ENCODE measurements around the gene MCTP1.

DNA sequence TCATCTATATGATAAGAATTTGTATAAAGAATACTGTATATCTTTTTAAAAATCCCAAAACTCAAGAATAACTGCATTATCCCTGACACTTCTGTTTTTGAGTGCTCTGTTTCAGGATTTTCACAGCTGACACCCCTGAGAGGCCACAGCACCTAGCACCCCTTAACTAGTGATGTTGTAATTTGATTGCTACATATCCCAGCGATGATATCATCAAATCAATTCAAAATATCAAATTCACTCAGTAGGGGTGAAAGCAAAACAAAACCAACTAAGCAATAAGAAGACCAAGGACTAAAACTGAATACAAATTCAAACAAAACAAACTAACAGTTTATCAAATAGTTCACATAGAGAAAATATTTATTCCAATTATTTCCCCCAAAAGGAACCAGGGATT, 184.3 kb downstream of the MCTP1 start:
- TF ChIP-seq ZBTB37 (CRISPR knock-in tag; IDR thresholded peaks at IDR 0.05): no peak
- no peak for TF ChIP-seq ZNF274 (CRISPR knock-in tag; IDR thresholded peaks at IDR 0.05)
- TF ChIP-seq, protein P1, sequence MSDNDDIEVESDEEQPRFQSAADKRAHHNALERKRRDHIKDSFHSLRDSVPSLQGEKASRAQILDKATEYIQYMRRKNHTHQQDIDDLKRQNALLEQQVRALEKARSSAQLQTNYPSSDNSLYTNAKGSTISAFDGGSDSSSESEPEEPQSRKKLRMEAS (IDR thresholded peaks at IDR 0.05): no peak
- no peak for TF ChIP-seq BRCA1 (CRISPR knock-in tag; IDR thresholded peaks at IDR 0.05)
- no peak for TF ChIP-seq ZBTB8A (CRISPR knock-in tag; IDR thresholded peaks at IDR 0.05; ENCODE audit: borderline replicate concordance, low read depth)
- TF ChIP-seq RXRA (CRISPR knock-in tag; IDR thresholded peaks at IDR 0.05): no peak
- no peak for TF ChIP-seq HIVEP1 (CRISPR knock-in tag; IDR thresholded peaks at IDR 0.05)
- TF ChIP-seq, protein P2, sequence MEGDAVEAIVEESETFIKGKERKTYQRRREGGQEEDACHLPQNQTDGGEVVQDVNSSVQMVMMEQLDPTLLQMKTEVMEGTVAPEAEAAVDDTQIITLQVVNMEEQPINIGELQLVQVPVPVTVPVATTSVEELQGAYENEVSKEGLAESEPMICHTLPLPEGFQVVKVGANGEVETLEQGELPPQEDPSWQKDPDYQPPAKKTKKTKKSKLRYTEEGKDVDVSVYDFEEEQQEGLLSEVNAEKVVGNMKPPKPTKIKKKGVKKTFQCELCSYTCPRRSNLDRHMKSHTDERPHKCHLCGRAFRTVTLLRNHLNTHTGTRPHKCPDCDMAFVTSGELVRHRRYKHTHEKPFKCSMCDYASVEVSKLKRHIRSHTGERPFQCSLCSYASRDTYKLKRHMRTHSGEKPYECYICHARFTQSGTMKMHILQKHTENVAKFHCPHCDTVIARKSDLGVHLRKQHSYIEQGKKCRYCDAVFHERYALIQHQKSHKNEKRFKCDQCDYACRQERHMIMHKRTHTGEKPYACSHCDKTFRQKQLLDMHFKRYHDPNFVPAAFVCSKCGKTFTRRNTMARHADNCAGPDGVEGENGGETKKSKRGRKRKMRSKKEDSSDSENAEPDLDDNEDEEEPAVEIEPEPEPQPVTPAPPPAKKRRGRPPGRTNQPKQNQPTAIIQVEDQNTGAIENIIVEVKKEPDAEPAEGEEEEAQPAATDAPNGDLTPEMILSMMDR (CRISPR knock-in tag; IDR thresholded peaks at IDR 0.05): no peak
- no peak for TF ChIP-seq SP1 (IDR thresholded peaks at IDR 0.05)
- TF ChIP-seq SP1 (CRISPR knock-in tag; IDR thresholded peaks at IDR 0.05): no peak
